ENCODE measurements around the gene PTPRD.

Gene PTPRD

DNA sequence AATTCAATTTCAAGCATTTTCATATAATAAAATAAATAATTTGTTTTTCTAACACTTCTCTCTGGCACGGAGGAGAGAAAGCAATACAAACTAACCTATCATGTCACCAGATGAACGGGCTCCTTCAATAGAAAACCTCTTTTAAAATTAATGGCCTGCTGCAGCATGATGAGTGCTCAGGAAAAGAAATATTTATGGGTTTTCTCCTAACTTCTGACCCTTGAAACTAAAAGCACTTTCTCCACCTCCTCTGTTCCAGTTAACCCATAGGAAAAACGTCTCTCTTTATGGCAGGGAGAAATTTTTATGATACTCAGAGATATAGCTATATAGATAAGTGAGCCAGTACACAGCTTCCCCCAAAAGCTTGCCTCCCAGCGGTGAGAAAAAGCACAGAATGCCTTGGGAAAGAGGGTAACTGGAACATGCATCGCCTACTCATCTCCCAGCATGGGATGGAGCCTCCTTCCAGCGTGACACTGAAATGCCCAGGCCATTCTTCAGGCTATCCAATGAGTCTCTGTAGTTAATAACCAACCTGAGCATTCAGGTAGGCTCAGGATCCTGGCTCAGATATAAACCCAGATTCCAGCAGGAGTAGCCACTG is 1850.2 kb downstream of the PTPRD start:
- no peak for DNase-seq (ENCODE audit: low read depth)

GRCh38 chr9:8760000-8760767 is 1852.6 kb downstream of the PTPRD start:
- DNase-seq (ENCODE audit: low read depth), result no peak

- no peak for DNase-seq (ENCODE audit: low read depth)
Observed at GRCh38 chr9:8757881-8758280, 1854.9 kb downstream of the PTPRD start.

DNA sequence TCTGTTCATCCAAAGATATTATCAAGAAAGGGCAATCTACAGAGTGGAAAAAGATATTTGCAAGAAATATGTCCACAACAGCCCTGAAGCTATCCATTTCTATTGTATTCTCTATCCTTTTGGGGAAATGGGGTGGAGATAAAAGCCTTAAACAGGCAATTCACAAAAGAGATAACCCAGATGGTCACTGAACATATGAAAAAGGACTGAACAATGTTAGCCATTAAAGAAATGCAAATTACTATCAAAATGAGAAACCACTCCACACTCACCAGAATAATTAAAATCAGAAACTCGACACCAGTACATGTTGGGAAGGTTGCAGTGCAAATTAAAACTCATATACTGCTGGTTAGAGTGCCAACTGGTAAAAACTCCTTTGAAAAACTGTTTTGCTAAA is 1858.1 kb downstream of the PTPRD start:
- no peak for DNase-seq (ENCODE audit: low read depth)

- no peak for DNase-seq (ENCODE audit: low read depth)
Observed at GRCh38 chr9:8751406-8751930, 1861.3 kb downstream of the PTPRD start.

DNA sequence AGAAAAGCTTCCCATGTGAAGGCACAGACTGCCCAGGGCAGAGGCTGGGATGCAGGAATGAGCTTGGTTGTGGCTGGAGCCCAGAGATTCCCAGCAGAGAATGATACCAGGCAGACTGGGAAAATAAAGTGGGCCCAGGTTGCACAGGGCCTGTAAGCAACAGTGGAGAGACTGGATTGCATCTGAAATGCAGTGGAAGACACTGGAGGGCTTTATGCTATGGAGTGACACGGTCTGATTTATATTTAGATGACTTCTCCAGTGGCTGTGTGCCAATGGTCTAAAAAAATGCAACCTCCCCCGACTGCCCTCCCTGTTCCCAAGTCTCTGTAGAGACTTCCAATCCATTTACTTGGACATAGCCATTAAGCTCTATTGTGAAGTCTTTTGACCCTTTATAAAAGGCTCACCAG is 1862.2 kb downstream of the PTPRD start:
- DNase-seq (ENCODE audit: low read depth), result no peak

DNA sequence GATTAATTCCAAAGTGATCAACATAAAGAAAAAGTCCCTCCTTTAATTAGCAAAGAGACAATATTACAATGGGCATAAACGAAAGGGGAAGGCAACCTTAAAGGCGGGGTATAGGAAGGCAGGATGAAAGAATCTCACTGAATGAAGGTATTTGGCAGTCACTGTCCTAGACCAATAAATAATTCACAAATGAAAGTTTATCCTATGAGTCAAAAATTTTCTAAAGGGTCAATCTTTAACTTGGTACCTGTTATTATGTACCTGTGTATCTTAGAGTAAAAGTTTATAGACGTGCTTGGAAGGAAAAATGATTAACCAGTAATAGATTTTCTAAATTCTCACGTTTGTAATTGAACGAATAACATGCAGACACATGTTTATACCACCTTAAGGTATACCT is 1867.5 kb downstream of the PTPRD start:
- no peak for DNase-seq (ENCODE audit: low read depth)

GRCh38 chr9:8738945-8739344 is 1873.9 kb downstream of the PTPRD start:
- DNase-seq (ENCODE audit: low read depth), result no peak

DNA sequence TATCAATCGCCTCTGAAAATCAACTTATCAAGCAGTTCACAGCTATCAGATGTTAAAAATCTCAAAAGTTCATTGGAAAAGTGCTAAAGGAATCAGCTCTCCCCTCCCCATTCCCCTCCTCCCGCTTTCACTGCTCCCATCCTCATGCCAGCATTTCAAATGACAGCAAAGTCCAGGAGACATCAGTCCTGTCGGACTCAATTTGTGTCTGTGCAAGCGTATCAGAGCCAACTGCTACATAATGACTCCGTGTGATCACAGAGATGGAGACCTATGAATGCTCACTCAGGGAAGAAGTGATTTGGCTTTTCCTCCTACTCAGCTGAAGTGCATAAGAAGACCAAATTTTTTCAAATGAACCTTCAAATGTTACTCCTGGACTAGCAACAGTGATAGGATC is 1876.0 kb downstream of the PTPRD start:
- no peak for DNase-seq (ENCODE audit: low read depth)

- no peak for DNase-seq (ENCODE audit: low read depth)
Observed at GRCh38 chr9:8734760-8735159, 1878.0 kb downstream of the PTPRD start.

DNA sequence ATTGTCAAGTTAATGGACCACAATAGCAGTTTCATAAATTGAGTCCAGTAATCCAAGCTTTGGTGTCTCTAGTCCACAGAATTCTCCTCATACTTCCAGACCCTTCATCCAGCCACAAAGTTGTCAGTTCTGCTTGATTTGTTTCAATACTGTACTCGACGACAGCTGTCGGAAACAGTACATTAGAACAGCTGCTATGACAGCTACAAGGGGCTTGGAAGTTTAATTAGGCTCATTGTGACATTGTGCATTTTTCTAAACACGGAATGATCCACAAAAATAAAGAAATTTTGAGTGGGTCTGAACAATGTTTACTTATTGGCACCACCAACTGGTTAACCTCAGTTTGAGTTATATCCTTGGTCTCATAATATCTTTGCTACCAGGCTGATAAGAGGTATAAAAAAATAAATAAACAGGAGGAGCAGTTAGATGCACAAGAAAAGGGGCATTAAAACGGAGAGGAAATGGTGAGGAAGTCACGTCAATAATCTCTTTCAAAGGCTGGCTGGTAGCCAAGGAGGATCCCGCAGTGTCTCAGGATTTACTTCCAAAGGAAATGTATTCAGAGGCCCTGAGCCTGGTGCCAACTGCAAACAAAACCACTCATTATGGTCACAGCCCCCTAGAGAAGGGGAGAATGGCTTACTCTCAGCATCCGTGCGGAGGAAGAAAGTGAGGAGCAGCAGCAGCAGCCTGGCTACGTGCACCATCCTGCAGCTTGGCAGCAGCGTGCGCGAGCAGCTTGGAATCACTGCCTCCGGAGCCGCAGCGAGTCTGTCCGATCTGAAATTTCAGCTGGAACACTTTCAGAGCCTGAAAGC is 1879.5 kb downstream of the PTPRD start:
- DNase-seq (ENCODE audit: low read depth), result no peak

DNA sequence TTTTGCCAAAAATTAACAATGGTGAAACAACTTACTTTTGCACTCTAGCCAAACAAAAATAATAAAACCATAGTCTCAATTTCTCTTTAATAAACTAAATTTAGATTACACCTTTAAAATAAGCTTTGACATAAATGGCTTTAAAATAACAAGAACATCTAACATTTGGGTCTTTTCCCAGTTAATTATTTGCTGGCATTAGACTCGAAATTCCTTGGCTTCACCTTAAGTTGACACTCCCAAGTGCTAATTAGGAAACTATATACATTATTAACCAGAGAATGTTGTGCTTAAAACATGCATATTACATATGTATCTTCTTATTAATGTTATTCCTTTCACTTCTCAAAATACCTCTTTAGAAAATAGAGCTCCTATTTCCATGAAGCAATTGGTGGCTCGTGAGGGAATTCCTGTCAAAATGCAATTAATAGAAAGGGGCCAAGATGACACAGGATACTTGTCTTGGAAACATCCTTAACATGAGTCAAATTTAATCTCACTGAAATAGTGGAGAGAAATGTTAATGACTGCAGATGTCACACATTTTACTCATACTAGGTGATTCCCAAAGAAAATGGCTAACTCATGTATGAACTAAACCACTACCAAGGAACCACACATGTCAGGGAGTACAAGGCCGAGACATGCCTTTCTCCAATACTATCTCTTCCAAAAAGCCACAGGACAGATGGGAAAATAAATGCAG is 1880.3 kb downstream of the PTPRD start:
- no peak for DNase-seq (ENCODE audit: low read depth)

GRCh38 chr9:8730618-8731017 is 1882.2 kb downstream of the PTPRD start:
- DNase-seq (ENCODE audit: low read depth), result no peak

- no peak for DNase-seq (ENCODE audit: low read depth)
Observed at GRCh38 chr9:8728910-8729309, 1883.9 kb downstream of the PTPRD start.

- no peak for DNase-seq (ENCODE audit: low read depth)
Observed at GRCh38 chr9:8727191-8727590, 1885.6 kb downstream of the PTPRD start.

DNA sequence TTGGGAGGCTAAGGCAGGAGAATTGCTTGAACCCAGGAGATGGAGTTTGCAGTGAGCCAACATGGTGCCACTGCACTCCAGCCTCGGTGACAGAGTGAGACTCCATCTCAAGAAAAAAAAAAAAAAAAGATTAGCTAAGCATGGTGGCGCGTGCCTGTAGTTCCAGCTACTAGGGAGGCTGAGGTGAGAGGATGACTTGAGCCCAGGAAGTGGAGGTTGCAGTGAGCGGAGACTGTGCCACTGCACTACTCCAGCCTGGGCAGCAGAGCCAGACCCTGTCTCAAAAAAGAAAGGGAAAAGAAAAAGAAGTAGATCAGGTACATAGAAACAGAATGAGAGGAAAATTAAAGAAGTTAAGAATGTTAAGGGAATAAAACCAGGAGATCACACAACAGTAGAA is 1886.1 kb downstream of the PTPRD start:
- DNase-seq (ENCODE audit: low read depth), result no peak

DNA sequence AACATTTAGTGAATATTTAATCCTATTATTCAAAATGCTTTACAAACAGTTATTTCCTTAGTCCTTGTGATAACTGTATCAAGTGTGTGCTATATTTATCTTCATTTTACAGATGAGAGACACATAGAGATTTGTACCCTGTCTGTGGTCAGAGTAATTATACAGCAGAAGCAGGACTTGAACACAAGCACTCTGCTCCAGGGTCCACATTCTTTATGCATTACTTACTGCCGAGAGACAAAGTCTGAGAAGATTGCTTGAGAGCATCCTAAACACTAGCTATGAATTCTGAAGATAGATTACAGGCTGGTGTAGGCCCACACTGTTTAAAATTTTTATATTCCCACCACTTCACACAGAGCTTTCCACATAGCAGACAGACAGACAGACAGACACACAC is 1887.2 kb downstream of the PTPRD start:
- DNase-seq (ENCODE audit: low read depth), result no peak

- no peak for DNase-seq (ENCODE audit: low read depth)
Observed at GRCh38 chr9:8724284-8725018, 1888.4 kb downstream of the PTPRD start.

GRCh38 chr9:8723195-8723594 is 1889.6 kb downstream of the PTPRD start:
- no peak for DNase-seq (ENCODE audit: low read depth)

DNA sequence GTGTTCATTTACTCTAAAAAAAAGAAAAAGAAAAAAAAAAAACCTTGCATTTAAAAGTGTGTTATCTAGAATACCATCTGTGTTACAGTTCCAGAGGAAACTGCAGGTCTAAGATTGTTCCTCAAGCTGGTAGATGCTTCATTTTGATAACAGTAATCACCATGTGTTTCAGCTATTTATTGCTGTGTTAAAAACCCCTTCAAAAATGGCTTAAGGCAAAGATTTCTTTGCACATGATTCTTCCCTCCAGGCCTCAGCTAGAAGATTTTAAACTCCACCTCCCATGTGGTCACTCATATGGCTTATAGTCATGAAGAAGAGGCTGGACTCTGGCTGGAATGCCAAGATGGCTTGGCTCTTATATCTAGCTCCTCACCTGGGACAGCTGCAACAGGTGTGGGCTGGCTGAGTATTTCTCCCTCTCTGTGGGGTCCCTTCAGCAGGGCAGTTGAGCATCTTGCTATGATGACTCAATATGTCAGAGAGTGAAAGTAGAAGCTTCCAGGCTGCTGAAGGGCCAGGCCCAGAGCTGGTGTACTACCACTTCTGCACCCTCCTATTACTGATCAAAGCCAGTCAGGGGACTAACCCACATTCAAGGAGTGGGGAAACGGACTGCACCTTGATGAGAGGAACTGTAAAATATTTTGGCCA is 1892.8 kb downstream of the PTPRD start:
- DNase-seq (ENCODE audit: low read depth), result no peak
